GM19397 (cell line): ENCODE results near the gene CGB3.

Experiments
- ATAC-seq: cut with Tn5 transposase; IDR thresholded peaks from one replicate; pipeline ENCODE4 v1.9.1; 2021; ENCODE audit warnings: mild to moderate bottlenecking, moderate library complexity; ENCODE audit not compliant: unreplicated experiment

Gene CGB3

DNA sequence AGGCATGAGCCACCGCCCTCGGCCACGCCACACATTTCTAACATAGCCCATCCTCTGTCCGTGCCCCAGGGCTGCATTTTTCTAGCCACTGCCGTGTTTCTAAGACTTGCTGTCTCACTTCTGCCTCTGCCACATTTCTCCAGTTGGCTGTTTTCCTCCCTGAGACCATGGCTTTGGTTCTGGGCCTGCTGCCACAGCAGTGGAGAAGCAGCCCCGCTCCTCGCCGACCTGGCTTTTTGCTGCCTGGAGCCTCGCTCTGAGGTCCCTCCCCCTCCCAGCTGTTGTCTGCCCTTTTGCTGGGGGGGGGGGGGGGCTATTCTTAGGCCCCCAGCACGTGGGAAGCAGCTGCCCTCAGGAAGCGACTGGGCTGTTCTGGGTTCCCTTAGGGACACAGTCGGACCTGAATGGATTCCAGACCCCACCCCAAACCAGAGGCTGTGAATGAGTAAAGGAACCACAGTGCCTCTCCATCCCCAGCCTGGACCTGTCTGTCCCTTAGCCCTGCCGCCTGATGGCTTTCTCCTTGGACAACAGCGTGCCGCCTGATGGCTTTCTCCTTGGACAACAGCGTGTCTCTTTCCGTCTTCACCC lies 34.3 kb downstream of the CGB3 start:
- ATAC-seq, result no peak

DNA sequence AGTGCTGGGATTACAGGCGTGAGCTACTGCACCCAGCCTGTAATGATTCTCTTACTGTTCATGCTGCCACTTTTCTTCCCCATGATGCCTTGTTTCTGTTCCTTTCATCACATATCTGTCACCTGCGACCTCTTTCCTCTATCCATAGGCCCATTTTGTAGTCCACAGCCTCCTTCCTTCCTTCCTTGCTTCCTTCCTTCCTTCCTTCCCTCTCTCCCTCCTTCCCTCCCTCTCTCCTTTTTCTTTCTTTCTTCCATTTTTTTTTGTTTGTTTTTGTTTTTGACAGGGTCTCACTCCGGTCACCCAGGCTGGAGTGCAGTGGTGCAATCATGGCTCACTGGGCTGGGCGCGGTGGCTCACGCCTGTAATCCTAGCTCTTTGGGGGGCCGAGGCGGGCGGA lies 35.3 kb downstream of the CGB3 start:
- ATAC-seq, result no peak

DNA sequence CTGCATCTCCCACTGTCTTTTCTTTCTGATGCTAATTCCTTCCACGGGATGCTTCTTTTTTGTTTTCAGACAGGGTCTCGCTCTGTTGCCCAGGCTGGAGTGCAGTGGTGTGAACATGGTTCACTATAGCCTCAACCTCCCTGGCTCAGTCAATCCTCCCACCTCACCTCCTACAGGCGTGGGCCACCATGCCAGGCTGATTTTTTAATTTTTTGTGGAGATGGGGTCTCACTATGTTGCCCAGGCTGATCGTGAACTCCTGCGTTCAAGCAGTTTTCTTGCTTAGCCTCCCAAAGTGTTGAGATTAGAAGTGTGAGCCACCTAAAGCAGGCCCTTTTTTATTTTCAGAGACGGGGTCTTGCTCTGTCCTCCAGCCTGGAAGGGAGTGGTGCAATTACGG lies 35.8 kb downstream of the CGB3 start:
- ATAC-seq, result no peak

DNA sequence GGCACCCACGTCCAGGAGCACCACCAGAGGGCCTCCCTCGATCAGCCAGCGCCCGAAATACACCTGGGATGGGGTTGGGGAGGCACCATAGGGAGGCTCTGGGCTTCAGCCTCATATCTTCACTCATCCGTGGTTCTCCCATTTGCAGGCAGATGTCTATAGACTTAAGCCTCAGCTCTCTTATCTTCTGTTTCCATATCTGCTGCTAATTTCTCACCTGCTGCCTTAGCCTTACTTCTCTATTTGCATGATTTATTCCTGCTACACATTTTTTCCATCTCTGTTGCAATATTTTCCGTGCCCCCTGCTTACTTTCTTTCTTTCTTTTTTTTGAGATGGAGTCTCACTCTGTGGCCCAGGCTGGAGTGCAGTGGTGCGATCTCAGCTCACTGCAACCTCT lies 36.8 kb downstream of the CGB3 start:
- no peak for ATAC-seq

DNA sequence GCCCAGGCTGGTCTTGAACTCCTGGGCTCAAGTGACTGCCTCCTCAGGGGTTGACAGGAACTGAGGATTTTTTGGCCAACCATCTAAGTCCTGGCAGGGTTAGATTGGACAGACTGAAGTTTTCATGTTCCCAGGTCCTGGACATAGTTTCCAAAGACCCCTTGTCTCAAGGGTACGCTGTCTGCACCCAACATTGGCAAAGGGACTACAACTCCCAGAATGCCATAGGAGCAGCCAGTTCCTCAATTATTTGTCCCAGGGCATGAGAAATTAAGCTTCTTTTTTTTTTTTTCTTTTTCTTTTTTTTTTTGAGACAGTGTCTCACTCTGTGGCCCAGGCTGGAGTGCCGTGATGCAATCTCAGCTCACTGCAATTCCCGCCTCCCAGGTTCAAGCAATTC lies 37.9 kb downstream of the CGB3 start:
- no peak for ATAC-seq

DNA sequence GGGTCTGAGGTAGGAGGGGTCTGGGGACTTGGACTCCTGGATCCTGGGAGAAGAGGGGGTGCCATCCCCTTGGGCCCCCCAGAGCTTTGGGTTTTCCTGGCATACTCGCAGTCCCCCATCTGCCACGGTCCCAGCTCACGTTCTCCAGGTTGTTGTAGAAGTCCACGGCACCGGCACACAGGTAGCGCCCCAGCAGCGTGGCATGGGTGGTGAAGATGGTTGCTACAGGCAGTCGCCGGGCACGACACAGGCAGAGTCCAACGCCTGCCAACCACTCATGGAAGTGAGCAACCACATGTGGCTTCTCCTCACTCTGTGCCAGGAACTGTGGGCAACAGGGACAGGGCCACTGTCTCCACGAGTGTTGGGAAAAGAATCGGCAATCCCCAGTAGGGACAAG lies 38.4 kb downstream of the CGB3 start:
- no peak for ATAC-seq

DNA sequence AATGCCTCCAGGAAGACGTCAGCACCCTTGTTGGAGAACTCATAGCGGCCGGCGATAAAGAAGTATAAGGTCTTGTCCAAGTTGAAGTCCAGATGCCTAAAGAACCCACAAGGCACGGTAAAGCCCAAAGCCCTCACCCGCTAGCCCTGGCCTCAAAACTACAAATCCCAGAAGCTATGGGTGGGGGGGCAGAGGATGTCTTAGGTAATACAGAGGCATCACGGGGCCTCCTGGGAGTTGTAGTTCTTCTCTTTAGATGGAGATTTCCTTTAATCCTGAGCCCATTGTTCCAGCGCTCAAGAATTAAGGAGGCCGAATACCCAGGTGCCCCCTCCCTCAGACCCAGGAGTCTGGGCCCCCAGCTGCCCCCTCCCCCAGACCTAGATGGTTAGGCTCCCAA lies 41.9 kb downstream of the CGB3 start:
- no peak for ATAC-seq

DNA sequence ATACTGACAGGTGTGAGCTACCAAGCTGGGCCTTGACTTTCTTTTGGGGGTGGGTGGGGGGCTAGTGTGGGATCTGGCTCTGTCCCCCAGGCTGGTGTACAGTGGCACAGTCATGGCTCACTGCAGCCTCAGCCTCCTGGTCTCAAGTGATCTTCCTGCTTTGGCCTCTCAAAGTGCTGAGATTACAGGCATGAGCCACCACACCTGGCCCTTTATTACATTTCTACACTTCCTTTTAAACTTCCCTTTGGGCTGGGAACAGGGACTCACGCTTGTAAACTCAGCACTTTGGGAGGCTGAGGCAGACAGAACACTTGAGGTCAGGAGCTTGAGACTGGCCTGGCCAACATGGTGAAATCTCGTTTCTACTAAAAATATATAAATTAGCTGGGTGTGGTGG lies 47.1 kb downstream of the CGB3 start:
- no peak for ATAC-seq

DNA sequence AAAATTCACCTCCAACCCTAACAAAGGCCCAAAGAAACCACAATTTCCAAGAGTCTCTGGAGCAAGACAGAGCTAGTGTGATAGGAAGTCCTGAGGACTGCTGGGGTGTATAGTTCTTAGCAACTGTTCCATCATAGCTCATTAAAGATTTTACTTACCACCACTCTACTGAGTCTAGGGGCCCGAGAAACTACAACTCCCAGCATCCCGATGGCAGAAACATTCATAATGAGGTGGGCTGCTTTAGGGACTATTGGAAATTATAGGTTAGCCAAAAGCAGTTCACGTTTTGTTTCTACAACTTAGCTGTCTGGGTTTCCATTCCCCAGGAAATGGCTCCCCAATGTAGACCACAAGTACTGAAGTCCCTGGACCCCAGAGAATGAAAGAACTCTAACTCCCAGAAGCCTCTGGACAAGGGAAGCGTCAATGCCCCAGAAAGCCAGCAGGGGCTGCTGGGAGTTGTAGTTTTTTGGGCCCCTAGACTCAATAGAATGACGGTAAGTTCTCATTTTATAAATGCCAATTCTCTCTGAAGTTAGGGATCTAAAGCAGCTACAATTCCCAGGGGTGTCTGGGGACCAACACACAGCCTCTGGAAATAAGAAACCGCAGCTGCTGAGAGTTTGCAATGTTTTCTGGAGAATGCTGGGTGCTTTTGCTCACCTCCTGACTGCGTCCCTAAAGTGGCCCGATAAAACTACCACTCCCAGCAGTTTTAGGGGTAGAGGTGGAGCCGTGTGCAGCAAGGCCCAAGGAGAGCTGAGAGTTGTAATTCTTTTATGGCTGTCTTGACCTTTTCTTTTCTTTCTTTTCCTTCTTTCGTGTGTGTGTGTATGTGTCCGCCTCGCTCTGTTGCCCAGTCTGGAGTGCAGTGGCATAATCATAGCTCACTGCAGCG lies 47.9 kb downstream of the CGB3 start:
- ATAC-seq, result no peak
